Measurements from ENCODE around the gene GPR84.

- TF ChIP-seq CTCF (IDR thresholded peaks at IDR 0.05; ENCODE audit: control extremely low read depth in 1 of 3, insufficient read depth in 1 of 3, low read depth in 1 of 3, low read length in 3 of 3), result no peak
- TF ChIP-seq SP1 (IDR thresholded peaks at IDR 0.05; ENCODE audit: low read depth, low read length), result no peak
- no peak for TF ChIP-seq SIN3A (conservative IDR thresholded peaks at IDR 0.05 in 1 of 2, IDR thresholded peaks at IDR 0.05 in 1 of 2; ENCODE audit: low read depth in 1 of 2, low read length in 2 of 2)
- TF ChIP-seq ATF3 (IDR thresholded peaks at IDR 0.05; ENCODE audit: insufficient read depth, low read depth, low read length), result no peak
- TF ChIP-seq POLR2A (IDR thresholded peaks at IDR 0.05; ENCODE audit: control extremely low read depth in 1 of 2, low read depth in 2 of 2, low read length in 2 of 2), result no peak
- TF ChIP-seq TBP (IDR thresholded peaks at IDR 0.05; ENCODE audit: low read depth, low read length), result no peak
- TF ChIP-seq EZH2 (IDR thresholded peaks at IDR 0.05; ENCODE audit: low read depth, low read length, severe bottlenecking), result no peak
- TF ChIP-seq ZNF274 (IDR thresholded peaks at IDR 0.05; ENCODE audit: borderline replicate concordance, extremely low read depth, low read length), result no peak
- TF ChIP-seq KDM4A (IDR thresholded peaks at IDR 0.05; ENCODE audit: low read depth, low read length, severe bottlenecking), result no peak
- no peak for TF ChIP-seq CBX5 (IDR thresholded peaks at IDR 0.05; ENCODE audit: low read depth, low read length)
Measured at GRCh38 chr12:54388237-54389133, 24.2 kb upstream of the GPR84 start.

All from H1 (cell line).